GM21528 (cell line): Measurements from ENCODE around the gene DDB1.

ENCODE experiments used
- ATAC-seq: cut with Tn5 transposase; IDR thresholded peaks from one replicate; pipeline ENCODE4 v1.9.1; 2021; ENCODE audit warnings: mild to moderate bottlenecking, moderate library complexity; ENCODE audit not compliant: unreplicated experiment, low FRiP score

DDB1 gene

DNA sequence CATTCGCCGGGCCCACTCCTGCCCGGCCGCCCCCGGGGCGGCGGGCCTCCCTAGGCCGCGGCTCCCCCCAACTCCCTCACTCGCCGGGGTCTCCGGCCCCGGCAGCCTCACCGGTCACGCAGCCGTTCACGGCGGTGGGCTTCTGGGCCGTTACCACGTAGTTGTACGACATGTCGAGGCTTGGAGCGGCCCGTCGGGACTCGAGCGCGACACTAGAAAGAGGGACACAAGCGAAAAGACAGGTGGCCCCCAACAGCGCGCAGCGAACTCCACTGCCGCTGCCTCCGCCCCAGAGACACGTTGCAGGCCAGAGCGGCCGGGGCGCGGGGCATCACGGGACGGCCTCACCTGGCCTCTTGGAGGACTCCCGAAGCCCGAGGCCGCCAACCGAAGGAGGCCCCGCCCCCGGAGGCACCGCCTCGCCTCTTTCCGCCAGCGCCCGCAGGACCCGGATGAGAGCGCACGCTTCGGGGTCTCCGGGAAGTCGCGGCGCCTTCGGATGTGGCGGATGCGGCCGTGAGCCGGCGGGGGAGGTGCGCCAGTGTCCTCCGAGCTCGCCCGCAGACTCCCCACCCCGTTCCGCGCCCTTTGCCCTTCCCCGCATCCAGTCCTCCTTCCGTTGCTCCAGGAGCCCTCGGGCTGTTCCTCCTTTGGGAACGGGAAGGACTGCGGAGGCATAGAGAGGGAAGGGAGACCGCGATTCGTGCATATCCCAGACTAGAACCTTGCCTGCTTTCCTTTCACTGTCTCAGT, at the start of gene DDB1, which contains the start of gene TKFC:
Gene DDB1 (minus strand): TSS at position 309 of the 753 bp plus-strand sequence. CDS start 137 bp downstream, at position 172.
Gene TKFC (plus strand): TSS at position 432 of the 753 bp plus-strand sequence. CDS start 1,501 bp downstream, outside the sequence.
- peak; percentile 89 for ATAC-seq

DNA sequence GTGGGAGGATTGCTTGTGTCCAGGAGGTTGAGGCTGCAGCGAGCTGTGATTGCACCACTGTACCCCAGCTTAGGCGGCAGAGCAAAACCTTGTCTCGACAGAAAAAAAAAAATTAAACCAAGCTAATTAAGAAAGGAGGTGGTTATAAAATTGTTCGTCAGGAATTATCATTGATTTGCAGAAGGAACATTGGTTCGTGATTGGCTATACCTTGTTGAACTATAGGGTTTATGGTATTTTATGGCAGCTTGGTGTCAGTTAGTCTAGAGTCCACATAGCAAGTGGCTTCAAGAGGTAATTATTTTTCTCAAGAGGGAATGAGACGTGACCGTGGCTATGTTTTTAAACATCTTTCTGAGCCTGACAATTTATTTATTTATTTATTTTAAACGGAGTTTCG, 48.0 kb upstream of the DDB1 start:
- ATAC-seq: no peak

- no peak for ATAC-seq
Measured at GRCh38 chr11:61378713-61379313, 45.9 kb upstream of the DDB1 start.

DNA sequence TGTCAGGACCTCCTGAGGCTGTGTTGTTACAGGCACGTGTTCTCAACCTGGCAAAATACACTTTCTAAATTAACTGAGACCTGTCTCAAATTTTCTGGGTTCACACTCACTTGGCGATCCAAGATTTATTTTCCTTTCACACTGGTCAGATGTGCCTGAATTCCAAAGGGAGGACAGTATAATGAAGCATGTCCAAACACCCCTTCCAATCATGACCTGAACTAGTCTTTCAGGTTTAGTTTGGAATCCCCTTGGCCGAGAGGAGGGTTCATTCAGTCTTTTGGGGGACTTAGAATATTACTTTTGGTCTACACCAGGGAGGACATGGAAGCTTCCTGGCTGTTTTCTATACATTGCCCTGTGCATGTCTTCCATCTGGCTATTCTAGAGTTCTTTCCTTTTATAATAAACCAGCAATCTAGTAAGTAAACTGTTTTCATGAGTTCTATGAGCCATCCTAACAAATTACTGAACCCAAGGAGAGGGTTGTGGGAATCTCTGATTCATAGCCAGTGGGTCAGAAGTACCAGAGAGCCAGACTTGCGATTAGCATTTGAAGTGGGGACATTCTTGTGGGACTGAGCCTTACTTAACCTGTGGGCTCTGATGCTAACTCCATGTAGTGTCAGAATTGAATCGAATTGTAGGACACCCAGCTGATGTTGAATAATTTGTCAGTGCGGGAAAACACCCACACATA, 44.7 kb upstream of the DDB1 start:
- ATAC-seq: no peak

DNA sequence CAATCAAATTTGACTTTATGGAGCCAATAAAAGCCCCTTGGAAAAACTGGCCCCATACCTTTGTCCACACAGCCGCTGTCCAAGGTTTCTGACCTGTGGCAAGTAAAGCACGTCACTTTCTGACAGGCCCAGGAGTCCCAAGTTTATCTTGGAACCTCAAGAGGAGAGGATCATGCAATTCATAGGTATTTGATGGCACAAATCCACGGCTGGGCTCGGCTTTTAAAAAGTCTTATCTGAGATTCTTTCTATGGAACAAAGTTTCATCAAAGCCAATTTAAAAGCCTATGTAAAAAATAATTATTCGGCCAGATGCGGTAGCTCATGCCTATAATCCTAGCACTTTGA, 42.8 kb upstream of the DDB1 start:
- no peak for ATAC-seq

- no peak for ATAC-seq
Measured at GRCh38 chr11:61372659-61373420, 39.9 kb upstream of the DDB1 start.

DNA sequence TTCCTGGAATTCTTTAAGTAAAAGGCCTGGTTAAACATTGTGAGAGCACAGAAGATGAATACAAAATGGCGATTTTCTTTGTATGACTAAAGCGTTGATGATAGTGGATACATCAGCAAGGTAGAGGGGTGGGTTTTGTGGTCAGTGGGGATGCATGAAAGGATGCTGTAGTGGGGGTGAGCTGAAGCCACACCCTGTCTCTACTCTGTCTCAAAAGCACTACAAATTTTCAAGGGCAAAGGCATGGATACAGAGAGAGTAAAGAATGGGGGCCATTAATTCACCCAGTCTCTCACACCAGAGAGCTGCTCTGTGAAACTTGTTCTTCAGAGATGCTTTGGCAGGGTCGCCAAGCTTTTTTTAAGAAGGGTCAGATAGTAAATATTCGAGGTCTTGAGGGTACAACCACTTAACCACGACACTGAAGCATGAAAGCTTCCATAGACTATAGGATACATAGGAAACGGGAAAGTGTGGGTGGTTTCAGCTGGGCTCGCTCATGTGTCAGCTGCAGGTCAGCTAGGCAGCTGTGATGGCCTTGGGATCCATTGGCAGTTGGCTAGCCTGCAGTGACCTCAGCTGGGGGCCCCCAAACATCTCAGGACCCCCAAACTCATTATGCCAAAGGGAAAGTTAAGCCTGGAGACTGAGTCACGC, 37.6 kb upstream of the DDB1 start:
- ATAC-seq: no peak

DNA sequence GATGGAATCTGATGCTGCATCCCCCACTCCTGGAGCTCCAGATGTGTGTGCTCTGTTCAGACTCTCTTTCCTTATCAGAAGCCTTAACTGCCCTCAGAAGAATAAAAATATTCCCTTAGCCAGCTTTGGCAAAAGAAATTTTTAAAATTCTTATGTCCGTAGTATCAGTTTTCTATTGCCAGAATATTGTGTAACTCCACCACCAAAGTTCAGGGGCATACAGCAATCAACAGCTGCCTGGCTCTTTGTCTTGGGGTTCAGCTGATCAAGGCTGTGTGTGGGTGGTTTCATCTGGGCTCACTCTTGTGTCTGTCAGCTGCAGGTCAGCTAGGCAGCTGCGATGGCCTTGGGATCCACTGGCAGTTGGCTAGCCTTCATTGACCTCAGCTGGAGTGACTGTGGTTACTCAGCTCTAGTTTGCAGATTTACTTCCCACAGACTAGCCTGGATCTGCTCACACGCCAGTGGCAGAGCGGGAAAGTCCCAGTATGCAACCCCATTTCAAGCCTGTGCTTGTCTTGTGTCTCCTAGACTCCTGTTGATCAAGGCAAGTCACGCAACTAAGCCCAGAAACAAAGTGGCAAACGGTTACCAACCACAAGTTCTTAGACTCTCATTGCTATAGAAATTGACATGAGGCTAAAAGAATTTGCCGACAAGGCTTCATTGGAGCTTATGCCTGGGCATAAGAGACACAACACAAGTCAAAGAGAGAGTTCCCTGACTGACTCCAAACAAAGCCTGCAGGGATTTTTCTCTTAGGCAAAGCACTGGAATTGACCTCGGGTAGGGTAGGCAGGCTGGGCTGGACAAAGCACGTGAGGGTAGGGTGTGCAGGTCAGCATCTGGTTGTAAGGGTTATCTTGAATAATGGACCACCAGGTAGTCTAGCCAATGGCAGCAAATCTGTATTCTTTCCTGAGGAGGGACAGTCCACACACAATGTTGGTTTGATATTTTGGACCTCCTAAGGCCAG, 36.8 kb upstream of the DDB1 start:
- ATAC-seq: no peak

DNA sequence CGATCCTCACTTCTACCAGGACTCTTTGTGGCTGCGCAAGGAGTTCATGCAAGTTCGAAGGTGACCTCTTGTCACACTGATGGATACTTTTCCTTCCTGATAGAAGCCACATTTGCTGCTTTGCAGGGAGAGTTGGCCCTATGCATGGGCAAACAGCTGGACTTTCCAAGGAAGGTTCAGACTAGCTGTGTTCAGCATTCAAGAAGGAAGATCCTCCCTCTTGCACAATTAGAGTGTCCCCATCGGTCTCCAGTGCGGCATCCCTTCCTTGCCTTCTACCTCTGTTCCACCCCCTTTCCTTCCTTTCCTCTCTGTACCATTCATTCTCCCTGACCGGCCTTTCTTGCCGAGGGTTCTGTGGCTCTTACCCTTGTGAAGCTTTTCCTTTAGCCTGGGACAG, 35.7 kb upstream of the DDB1 start:
- ATAC-seq: no peak

- ATAC-seq: no peak
Measured at GRCh38 chr11:61367406-61367805, 34.5 kb upstream of the DDB1 start.

GRCh38 chr11:61364012-61364675, 31.2 kb upstream of the DDB1 start:
- no peak for ATAC-seq

DNA sequence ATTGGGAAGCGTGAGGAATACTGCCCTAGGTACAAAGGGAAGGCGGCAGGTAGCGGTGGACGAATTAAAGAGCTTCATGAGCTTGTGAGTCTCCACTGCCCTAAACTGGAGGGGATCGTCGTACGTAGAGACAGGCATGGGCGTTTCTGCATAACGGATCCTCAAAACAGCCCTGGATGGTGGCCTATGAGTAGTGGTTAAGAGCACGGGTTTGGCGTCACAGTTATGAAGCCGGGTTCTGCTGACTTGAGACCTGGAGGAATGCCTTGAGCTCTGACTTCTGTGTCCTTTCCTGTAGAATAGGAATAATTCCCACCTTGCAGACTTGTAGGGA, 29.6 kb upstream of the DDB1 start:
- no peak for ATAC-seq

- peak; percentile 76 for ATAC-seq
Measured at GRCh38 chr11:61361741-61362541, 29.0 kb upstream of the DDB1 start, which contains the start of the genes CYB561A3 and TMEM138. CYB561A3 (minus strand) TSS chr11:61361882; CDS start chr11:61356713, 5,169 bp downstream. TMEM138 (plus strand) TSS chr11:61362374; CDS start chr11:61364391, 2,017 bp downstream.

- no peak for ATAC-seq
Measured at GRCh38 chr11:61361237-61361740, 28.4 kb upstream of the DDB1 start.

GRCh38 chr11:61359516-61359915, 26.6 kb upstream of the DDB1 start:
- no peak for ATAC-seq

DNA sequence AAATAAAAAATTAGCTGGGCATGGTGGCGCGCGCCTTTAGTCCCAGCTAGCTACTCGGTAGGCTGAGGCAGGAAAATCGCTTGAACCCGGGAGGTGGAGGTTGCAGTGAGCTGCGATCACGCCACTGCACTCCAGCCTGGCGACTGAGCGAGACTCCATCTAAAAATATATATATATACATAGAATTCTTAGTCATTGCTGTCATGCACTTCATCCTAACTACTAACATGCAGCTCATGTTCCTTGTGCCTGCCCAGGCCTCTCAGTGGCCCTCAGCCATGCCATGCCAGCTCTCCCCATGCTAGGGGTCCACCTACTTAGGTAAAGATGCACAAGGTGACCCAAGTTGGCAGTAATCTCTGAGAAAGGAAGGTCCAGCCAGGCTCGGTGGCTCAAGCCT, 25.7 kb upstream of the DDB1 start:
- ATAC-seq: no peak

DNA sequence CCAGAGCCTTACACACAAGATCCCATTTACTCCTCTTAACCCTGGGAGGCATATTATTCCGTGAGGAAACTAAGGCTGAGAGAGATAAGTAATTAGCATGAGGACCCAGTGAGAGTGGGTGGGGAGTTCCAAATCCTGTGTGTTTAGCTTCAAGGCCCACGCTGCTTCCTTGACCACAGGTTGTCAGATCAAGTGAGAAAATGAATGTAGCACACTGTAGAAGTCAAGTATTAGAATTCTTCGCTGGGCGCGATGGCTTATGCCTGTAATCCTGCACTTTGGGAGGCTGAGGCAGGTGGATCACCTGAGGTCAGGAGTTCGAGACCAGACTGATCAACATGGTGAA, 25.0 kb upstream of the DDB1 start:
- ATAC-seq: no peak
